Uterus (tissue), 2 donors: ENCODE results near the gene CA12.

Source experiments
- CTCF ChIP-seq, 4 experiments: fragments of 200-600 bp in 2 of 4; fragments of 450-650 bp in 2 of 4; sonication (generic) in 2 of 4; IDR thresholded peaks; one replicate each; pipeline ENCODE4 v1.5.1; 2016 to 2019; ENCODE audit warnings: antibody characterized with exemption in 4 of 4, mild to moderate bottlenecking in 2 of 4, moderate library complexity in 1 of 4
- POLR2A ChIP-seq, 2 donors: fragments of 450-650 bp; IDR thresholded peaks; one replicate each; pipeline ENCODE4 v1.6.1; 2016; ENCODE audit warnings: antibody characterized with exemption in 2 of 2, mild to moderate bottlenecking in 1 of 2, moderate library complexity in 1 of 2

GRCh38 chr15:63322541-63322940, 59.1 kb downstream of the CA12 start:
- TF ChIP-seq CTCF (IDR thresholded peaks at IDR 0.05) (no peak), POLR2A (IDR thresholded peaks at IDR 0.05) (no peak)
